Measurements from ENCODE around the gene JUNB. TPM values are rescaled to one million over a fixed set of nuclear protein-coding genes. Genes with fewer than 3 reads are reported as not detected.
A peak's percentile ranks its signal among the peaks of the same experiment; 100 is the strongest.

Gene JUNB
- total and polyA plus RNA-seq, 2 of the 13 experiments (the other 11 are each of a cell fraction or from before 2014, with no cell fraction given), result 7.7 to 8.2 TPM

- TF ChIP-seq ZBTB33 (CRISPR knock-in tag; IDR thresholded peaks at IDR 0.05) (peak; percentile 72), ZNF274 (CRISPR knock-in tag; IDR thresholded peaks at IDR 0.05) (no peak), MIXL1 (CRISPR knock-in tag; IDR thresholded peaks at IDR 0.05) (0 out of 2 replicates have a peak, but pooled peaks have one; percentile 23), SMAD9 (CRISPR knock-in tag; IDR thresholded peaks at IDR 0.05) (no peak), MIER2 (CRISPR knock-in tag; IDR thresholded peaks at IDR 0.05) (peak; percentile 55; the same call in 1 of the 2 replicates), ATF1 (CRISPR knock-in tag; IDR thresholded peaks at IDR 0.05) (no peak), IKZF1 (IDR thresholded peaks at IDR 0.05) (no peak), NCOA1 (CRISPR knock-in tag; IDR thresholded peaks at IDR 0.05) (no peak), MYC (CRISPR knock-in tag; IDR thresholded peaks at IDR 0.05; ENCODE audit: borderline replicate concordance) (peak; percentile 39; the same call in 1 of the 2 replicates), SPEN (CRISPR knock-in tag; IDR thresholded peaks at IDR 0.05; ENCODE audit: low read depth) (peak; percentile 60; the same call in 1 of the 2 replicates), XRCC5 (optimal IDR thresholded peaks at IDR 0.05; ENCODE audit: low read length) (peak; percentile 40), ZZZ3 (CRISPR knock-in tag; IDR thresholded peaks at IDR 0.05; ENCODE audit: borderline replicate concordance) (no peak), GTF3A (CRISPR knock-in tag; conservative IDR thresholded peaks at IDR 0.05) (no peak), ZNF788 (CRISPR knock-in tag; IDR thresholded peaks at IDR 0.05; ENCODE audit: borderline replicate concordance) (peak; percentile 59), ISL2 (CRISPR knock-in tag; IDR thresholded peaks at IDR 0.05) (no peak), KDM1A (CRISPR knock-in tag; IDR thresholded peaks at IDR 0.05) (no peak), REL (CRISPR knock-in tag; conservative IDR thresholded peaks at IDR 0.05) (no peak), HNF1B (CRISPR knock-in tag; IDR thresholded peaks at IDR 0.05) (no peak), PHF8 (CRISPR knock-in tag; IDR thresholded peaks at IDR 0.05) (peak; percentile 41; the same call in 1 of the 2 replicates)
- TF ChIP-seq, protein P1, sequence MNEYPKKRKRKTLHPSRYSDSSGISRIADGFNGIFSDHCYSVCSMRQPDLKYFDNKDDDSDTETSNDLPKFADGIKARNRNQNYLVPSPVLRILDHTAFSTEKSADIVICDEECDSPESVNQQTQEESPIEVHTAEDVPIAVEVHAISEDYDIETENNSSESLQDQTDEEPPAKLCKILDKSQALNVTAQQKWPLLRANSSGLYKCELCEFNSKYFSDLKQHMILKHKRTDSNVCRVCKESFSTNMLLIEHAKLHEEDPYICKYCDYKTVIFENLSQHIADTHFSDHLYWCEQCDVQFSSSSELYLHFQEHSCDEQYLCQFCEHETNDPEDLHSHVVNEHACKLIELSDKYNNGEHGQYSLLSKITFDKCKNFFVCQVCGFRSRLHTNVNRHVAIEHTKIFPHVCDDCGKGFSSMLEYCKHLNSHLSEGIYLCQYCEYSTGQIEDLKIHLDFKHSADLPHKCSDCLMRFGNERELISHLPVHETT (CRISPR knock-in tag; conservative IDR thresholded peaks at IDR 0.05), result no peak
- TF ChIP-seq, protein P2, sequence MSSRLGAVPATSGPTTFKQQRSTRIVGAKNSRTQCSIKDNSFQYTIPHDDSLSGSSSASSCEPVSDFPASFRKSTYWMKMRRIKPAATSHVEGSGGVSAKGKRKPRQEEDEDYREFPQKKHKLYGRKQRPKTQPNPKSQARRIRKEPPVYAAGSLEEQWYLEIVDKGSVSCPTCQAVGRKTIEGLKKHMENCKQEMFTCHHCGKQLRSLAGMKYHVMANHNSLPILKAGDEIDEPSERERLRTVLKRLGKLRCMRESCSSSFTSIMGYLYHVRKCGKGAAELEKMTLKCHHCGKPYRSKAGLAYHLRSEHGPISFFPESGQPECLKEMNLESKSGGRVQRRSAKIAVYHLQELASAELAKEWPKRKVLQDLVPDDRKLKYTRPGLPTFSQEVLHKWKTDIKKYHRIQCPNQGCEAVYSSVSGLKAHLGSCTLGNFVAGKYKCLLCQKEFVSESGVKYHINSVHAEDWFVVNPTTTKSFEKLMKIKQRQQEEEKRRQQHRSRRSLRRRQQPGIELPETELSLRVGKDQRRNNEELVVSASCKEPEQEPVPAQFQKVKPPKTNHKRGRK (CRISPR knock-in tag; IDR thresholded peaks at IDR 0.05), result no peak
Observed at GRCh38 chr19:12796146-12797071, 5.1 kb downstream of the JUNB start (continued).

All from HepG2 (cell line).